ENCODE measurements around the gene KDM4D.
"Not testable (repeated sequence)": the region's sequence is repeated elsewhere in the genome, so short reads cannot be mapped to it uniquely, and the experiment has no call there.

Gene KDM4D

DNA sequence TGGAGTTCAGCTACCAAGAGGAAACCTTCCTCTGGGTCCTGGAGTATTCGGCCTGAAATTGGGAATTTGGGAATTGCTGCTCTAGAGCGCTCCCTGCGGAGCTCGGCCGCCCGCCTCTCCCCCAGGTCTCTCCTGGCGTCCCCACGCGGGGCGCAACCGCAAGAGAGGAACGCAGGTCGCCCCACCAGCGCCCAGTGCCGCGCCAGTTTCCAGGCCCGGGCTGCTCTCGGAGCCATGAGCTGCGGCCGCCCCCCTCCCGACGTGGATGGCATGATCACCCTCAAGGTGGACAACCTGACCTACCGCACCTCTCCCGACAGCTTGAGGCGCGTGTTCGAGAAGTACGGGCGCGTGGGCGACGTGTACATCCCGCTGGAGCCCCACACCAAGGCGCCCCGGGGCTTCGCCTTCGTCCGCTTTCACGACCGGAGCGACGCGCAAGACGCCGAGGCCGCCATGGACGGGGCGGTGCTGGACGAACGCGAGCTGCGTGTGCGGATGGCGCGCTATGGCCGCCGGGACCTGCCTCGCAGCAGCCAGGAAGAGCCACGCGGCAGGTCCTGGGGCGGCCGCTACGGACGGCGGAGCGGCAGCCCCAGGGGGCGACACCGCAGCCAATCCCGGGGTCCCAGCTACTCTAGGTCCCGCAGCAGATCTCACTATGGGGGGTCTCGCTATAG lies 64.0 kb downstream of the KDM4D start:
- DNase-seq = not testable (repeated sequence)

DNA sequence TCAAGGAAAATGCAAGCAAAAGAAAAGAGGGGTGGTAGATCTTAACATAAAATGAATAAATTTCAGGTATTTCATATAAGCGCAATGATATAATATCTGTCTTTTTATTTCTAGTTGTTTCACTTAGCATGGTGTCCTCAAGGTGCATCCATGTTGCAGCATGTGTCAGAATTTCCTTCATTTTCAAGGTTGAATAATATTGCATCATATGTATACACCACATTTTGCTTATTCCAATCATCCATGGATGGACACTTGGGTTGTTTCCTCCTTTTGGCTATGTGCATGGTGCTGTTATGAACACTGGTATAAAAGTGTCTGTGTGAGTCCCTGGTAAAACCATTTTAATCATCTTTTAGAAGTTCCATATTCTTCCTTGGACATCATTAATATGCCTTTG lies 68.7 kb downstream of the KDM4D start:
- DNase-seq = no peak

DNA sequence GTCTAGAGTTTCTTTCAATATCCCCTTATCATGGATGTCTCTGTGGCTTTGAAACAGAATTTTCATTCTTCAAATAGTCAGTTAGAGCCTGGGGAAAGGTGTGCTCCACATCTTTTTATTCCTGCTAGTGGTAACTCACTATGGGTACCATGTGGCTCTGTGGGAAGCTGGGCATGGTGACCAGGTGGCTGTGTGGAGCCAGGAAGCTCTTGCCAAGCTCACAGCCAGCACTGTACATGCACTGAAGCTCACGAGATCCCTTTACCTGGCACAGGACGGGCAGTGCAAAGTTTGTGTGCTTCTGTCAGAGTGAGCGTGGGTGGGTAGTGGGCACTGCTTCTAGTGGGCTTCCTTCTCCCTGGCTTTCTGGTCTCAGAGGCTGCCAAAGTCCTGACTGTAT lies 69.4 kb downstream of the KDM4D start:
- DNase-seq = no peak

DNA sequence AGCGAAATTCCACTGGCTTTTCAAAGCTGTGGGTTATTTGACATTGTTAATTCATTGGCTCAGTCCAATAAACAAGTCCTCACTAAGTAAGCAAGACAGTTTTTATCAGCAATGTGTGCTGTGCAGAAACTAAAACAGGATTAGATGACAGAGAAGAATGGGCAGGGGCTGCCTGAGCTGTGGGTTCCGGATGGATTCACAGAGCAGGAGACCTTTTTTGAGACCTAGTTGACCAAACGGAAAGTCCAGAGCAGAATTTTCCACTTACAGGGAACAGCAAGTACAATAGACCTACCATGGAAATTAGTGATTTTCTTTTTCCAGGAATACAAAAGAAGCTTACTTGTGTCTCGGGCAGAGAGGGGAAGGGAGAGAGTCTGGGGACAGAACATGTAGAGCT lies 70.5 kb downstream of the KDM4D start:
- no peak for DNase-seq

DNA sequence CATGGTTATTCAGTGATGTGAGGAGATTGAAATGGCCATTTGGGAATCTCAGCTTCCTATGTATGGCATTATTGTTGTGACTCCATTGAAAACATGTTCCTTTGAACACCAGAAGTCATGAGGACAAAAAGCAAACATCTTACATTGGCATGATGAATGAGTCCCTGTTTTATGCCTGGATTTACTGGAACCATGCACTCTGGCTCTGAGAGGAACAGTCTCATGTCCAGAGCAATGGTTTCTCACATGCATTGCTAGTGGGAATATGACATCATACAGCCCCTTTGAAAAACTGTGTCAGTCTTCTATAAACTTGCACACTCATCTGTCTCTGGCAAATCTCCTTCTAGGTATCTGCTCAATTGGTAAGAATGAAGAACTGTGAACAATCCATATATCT lies 72.3 kb downstream of the KDM4D start:
- DNase-seq = no peak

All from hematopoietic multipotent progenitor cell treated with erythropoietin and hydrocortisone succinate and interleukin-3 and kit ligand, for 8 days (in vitro differentiated cells).